ENCODE results near the gene C10orf143. TPM values are rescaled to one million over a fixed set of nuclear protein-coding genes. Genes with fewer than 3 reads are reported as not detected.

C10orf143 gene
- total and polyA plus RNA-seq, 2 of the 4 experiments (the other 2 are of a cell fraction): 0.36 to 0.60 TPM

- Histone ChIP-seq H2AK9ac (replicated peaks; ENCODE audit: low read depth, low read length, poor library complexity) (no peak overlapping the region), H3K36me3 (ENCODE audit: control insufficient read depth, insufficient read depth, low read length) (no peaks in the 10 kb centered on the region), H2AFZ (replicated peaks; ENCODE audit: low read length, poor library complexity) (no peak overlapping the region), H3K9me3 (ENCODE audit: control insufficient read depth, insufficient read depth, low read length) (no peaks in the 10 kb centered on the region), H2BK120ac (ENCODE audit: low read depth, low read length) (no peak overlapping the region), H3K27ac (ENCODE audit: insufficient read depth, low read length) (no peak overlapping the region), H4K8ac (ENCODE audit: low read depth in 2 of 2, low read length in 2 of 2) (no peak overlapping the region), H3K4ac (ENCODE audit: low read depth, low read length) (no peak overlapping the region), H3K14ac (replicated peaks; ENCODE audit: low read depth, low read length) (no peak overlapping the region), H3K4me3 (ENCODE audit: insufficient read depth, low read depth, low read length) (no peak overlapping the region), H3K56ac (ENCODE audit: extremely low read depth, insufficient read depth, low read length) (no peak overlapping the region), H2BK15ac (ENCODE audit: low read depth, low read length) (no peak overlapping the region), H4K5ac (ENCODE audit: low read depth, low read length) (no peak overlapping the region), H2AK5ac (ENCODE audit: low read depth, low read length) (no peak overlapping the region), H2BK20ac (ENCODE audit: low read depth, low read length) (no peak overlapping the region), H3K79me1 (ENCODE audit: low read depth in 1 of 2, low read length in 2 of 2) (no peaks in the 10 kb centered on the region), H3K18ac (ENCODE audit: low read depth, low read length) (no peak overlapping the region), H3K4me2 (ENCODE audit: low read depth, low read length) (no peak overlapping the region), H3K9me1 (ENCODE audit: insufficient read depth, low read length) (no peaks in the 10 kb centered on the region), H3K4me1 (ENCODE audit: control insufficient read depth, insufficient read depth, low read length) (no peaks in the 10 kb centered on the region; the same call in 1 of the 2 replicates), H4K91ac (ENCODE audit: insufficient read depth, low read depth, low read length) (no peak overlapping the region), H4K20me1 (ENCODE audit: insufficient read depth, low read length) (no peaks in the 10 kb centered on the region), H3K9ac (ENCODE audit: low read depth, low read length) (no peak overlapping the region), H2BK5ac (ENCODE audit: low read depth, low read length, poor library complexity, severe bottlenecking) (no peak overlapping the region), H3K23ac (ENCODE audit: low read depth, low read length) (no peak overlapping the region), H3K27me3 (ENCODE audit: control insufficient read depth, insufficient read depth, low read length) (no peaks in the 10 kb centered on the region)
- dilution Hi-C loops (cut with HindIII; ENCODE audit: low sequenced_read_pairs, unreplicated experiment) (no loop called here), intact Hi-C loops (cut with micrococcal nuclease) (no loop called here), in situ Hi-C loops (cut with MboI; ENCODE audit: low sequenced_read_pairs) (no loop called here)
- WGBS, 2 experiments (ENCODE audit: extremely low coverage in 2 of 2, insufficient read length in 1 of 2): no CpG with 5 or more reads among the region's 3 CpGs
- no TSS peak for BruUV-seq (replicated peaks)
- ATAC-seq (ENCODE audit: low read depth) (no peak; the same call in 1 of the 2 replicates), DNase-seq (no peak)
- CTCF ChIA-PET: no interaction called here
- TF ChIP-seq, protein P1, sequence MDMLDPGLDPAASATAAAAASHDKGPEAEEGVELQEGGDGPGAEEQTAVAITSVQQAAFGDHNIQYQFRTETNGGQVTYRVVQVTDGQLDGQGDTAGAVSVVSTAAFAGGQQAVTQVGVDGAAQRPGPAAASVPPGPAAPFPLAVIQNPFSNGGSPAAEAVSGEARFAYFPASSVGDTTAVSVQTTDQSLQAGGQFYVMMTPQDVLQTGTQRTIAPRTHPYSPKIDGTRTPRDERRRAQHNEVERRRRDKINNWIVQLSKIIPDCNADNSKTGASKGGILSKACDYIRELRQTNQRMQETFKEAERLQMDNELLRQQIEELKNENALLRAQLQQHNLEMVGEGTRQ (IDR thresholded peaks at IDR 0.05; ENCODE audit: low read depth, low read length): no peak
- TF ChIP-seq NFE2L2 (IDR thresholded peaks at IDR 0.05; ENCODE audit: low read depth, low read length): no peak
- no peak for TF ChIP-seq CHD1 (IDR thresholded peaks at IDR 0.05; ENCODE audit: low read depth, low read length)
- TF ChIP-seq MAFK (IDR thresholded peaks at IDR 0.05; ENCODE audit: low read depth, low read length): no peak
- TF ChIP-seq FOS (IDR thresholded peaks at IDR 0.05; ENCODE audit: low read depth, low read length): no peak
- TF ChIP-seq SMC3 (IDR thresholded peaks at IDR 0.05; ENCODE audit: low read depth, low read length): no peak
- TF ChIP-seq CEBPB (IDR thresholded peaks at IDR 0.05; ENCODE audit: low read depth, low read length): no peak
- TF ChIP-seq RCOR1 (IDR thresholded peaks at IDR 0.05; ENCODE audit: insufficient replicate concordance, low read length): no peak
- TF ChIP-seq POLR2A (IDR thresholded peaks at IDR 0.05; ENCODE audit: low read depth, low read length): no peak
- TF ChIP-seq, protein P2, sequence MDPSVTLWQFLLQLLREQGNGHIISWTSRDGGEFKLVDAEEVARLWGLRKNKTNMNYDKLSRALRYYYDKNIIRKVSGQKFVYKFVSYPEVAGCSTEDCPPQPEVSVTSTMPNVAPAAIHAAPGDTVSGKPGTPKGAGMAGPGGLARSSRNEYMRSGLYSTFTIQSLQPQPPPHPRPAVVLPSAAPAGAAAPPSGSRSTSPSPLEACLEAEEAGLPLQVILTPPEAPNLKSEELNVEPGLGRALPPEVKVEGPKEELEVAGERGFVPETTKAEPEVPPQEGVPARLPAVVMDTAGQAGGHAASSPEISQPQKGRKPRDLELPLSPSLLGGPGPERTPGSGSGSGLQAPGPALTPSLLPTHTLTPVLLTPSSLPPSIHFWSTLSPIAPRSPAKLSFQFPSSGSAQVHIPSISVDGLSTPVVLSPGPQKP (IDR thresholded peaks at IDR 0.05; ENCODE audit: borderline replicate concordance, low read depth, low read length): no peak
- no peak for TF ChIP-seq MXI1 (IDR thresholded peaks at IDR 0.05; ENCODE audit: borderline replicate concordance, low read depth, low read length)
- TF ChIP-seq, protein P3, sequence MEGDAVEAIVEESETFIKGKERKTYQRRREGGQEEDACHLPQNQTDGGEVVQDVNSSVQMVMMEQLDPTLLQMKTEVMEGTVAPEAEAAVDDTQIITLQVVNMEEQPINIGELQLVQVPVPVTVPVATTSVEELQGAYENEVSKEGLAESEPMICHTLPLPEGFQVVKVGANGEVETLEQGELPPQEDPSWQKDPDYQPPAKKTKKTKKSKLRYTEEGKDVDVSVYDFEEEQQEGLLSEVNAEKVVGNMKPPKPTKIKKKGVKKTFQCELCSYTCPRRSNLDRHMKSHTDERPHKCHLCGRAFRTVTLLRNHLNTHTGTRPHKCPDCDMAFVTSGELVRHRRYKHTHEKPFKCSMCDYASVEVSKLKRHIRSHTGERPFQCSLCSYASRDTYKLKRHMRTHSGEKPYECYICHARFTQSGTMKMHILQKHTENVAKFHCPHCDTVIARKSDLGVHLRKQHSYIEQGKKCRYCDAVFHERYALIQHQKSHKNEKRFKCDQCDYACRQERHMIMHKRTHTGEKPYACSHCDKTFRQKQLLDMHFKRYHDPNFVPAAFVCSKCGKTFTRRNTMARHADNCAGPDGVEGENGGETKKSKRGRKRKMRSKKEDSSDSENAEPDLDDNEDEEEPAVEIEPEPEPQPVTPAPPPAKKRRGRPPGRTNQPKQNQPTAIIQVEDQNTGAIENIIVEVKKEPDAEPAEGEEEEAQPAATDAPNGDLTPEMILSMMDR (conservative IDR thresholded peaks at IDR 0.05; ENCODE audit: low read depth, low read length): no peak
- TF ChIP-seq RFX5 (IDR thresholded peaks at IDR 0.05; ENCODE audit: low read depth, low read length): no peak
- TF ChIP-seq BHLHE40 (IDR thresholded peaks at IDR 0.05; ENCODE audit: low read depth, low read length): no peak
- TF ChIP-seq MAZ (IDR thresholded peaks at IDR 0.05; ENCODE audit: borderline replicate concordance, low read depth, low read length): no peak
- no peak for TF ChIP-seq RAD21 (IDR thresholded peaks at IDR 0.05; ENCODE audit: low read length)
- POLR2A ChIA-PET (ENCODE audit: unreplicated experiment): interaction anchor here (0.6 kb wide), 1 partner anchor 28 kb away, joined by 3 read pairs; no protein-coding TSS in a partner anchor
Measured at GRCh38 chr10:130078120-130078519, 32.5 kb downstream of the C10orf143 start.
